Activated CD4-positive, alpha-beta T cell treated with anti-CD3 and anti-CD28 coated beads for 4 hours (primary cell): ENCODE measurements around the gene DNAH10.

Experiments used
- DNase-seq, 2 donors: peaks; one replicate each; pipeline ENCODE4 v3.0.0-alpha.2; 2020

The DNAH10 gene

GRCh38 chr12:123761841-123762714 lies at the start of gene DNAH10:
Gene DNAH10, plus strand, starts transcription at chr12:123762301. Its CDS starts 36 bp downstream, at chr12:123762337.
- peak; percentile 33 to 38 for DNase-seq

- DNase-seq: peak in 1 of 2 donors; percentile 9
Measured at GRCh38 chr12:123712780-123713319, 49.3 kb upstream of the DNAH10 start.

- peak in 1 of 2 donors; percentile 6 for DNase-seq
Measured at GRCh38 chr12:123713398-123713797, 48.7 kb upstream of the DNAH10 start.

GRCh38 chr12:123713823-123714585 lies 48.1 kb upstream of the DNAH10 start:
- DNase-seq: peak; percentile 12 to 24

- no peak for DNase-seq
Measured at GRCh38 chr12:123715195-123715594, 46.9 kb upstream of the DNAH10 start.

GRCh38 chr12:123717350-123717749 lies 44.8 kb upstream of the DNAH10 start:
- DNase-seq: no peak

- no peak for DNase-seq
Measured at GRCh38 chr12:123720141-123720814, 41.8 kb upstream of the DNAH10 start.

- no peak for DNase-seq
Measured at GRCh38 chr12:123721245-123721644, 40.9 kb upstream of the DNAH10 start.

GRCh38 chr12:123723011-123723410 lies 39.1 kb upstream of the DNAH10 start:
- no peak for DNase-seq

- no peak for DNase-seq
Measured at GRCh38 chr12:123723765-123724164, 38.3 kb upstream of the DNAH10 start.

GRCh38 chr12:123726244-123726643 lies 35.9 kb upstream of the DNAH10 start:
- DNase-seq: no peak

GRCh38 chr12:123726962-123727361 lies 35.1 kb upstream of the DNAH10 start:
- no peak for DNase-seq

- DNase-seq: no peak
Measured at GRCh38 chr12:123727878-123728277, 34.2 kb upstream of the DNAH10 start.

- DNase-seq: no peak
Measured at GRCh38 chr12:123731596-123731995, 30.5 kb upstream of the DNAH10 start.

GRCh38 chr12:123732251-123732650 lies 29.9 kb upstream of the DNAH10 start:
- DNase-seq: no peak

GRCh38 chr12:123733229-123733628 lies 28.9 kb upstream of the DNAH10 start:
- DNase-seq: no peak

- no peak for DNase-seq
Measured at GRCh38 chr12:123734268-123734667, 27.8 kb upstream of the DNAH10 start.

- no peak for DNase-seq
Measured at GRCh38 chr12:123741937-123742572, 20.0 kb upstream of the DNAH10 start.

- DNase-seq: no peak
Measured at GRCh38 chr12:123743002-123743401, 19.1 kb upstream of the DNAH10 start.

GRCh38 chr12:123744836-123745235 lies 17.3 kb upstream of the DNAH10 start:
- DNase-seq: no peak

- no peak for DNase-seq
Measured at GRCh38 chr12:123747309-123747708, 14.8 kb upstream of the DNAH10 start.

GRCh38 chr12:123748161-123748560 lies 13.9 kb upstream of the DNAH10 start:
- no peak for DNase-seq

GRCh38 chr12:123748661-123749060 lies 13.4 kb upstream of the DNAH10 start:
- DNase-seq: no peak
